ENCODE data around the gene GALR2.

DNA sequence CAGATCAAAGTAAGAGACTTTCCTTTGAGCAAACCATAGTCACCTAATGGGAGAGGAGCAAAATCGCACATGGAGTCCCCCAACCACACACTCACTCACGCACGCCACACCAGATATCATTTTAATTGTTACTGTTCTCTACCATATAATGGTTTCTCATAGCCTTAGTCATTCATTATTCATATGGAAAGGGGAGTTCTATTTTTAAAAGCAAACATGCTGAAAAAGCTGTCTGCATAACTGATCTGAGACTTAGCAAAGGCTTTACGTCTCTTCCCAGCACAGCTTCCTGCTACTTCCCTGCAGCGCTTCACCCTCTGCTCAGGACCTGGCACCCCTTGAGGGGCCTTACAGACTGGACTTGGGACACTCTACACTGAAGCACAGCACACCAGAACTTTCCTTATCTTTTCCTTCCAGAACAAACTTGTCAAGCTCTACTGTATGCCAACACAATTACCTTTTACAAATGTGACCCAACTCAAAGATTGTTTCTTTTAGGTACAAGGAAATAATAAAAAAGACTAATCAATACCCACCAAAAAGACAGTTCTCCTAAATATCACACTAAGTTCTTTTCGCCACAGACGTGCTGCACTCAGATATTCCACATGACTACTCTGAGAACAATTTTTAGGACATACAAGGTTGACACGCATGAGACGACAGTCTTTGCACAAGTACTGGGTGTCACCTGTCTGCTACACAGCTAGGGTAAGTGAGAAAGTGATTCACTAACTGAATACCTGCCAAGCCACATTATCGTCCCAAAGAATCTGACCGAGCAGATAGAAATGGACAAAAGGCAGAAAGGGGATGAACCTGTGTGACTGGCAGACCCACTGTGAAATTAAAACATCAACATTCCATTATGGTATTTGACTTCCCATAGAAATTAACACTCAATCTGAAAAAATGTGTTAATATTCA is 23.8 kb upstream of the GALR2 start:
- TF ChIP-seq, protein P1, sequence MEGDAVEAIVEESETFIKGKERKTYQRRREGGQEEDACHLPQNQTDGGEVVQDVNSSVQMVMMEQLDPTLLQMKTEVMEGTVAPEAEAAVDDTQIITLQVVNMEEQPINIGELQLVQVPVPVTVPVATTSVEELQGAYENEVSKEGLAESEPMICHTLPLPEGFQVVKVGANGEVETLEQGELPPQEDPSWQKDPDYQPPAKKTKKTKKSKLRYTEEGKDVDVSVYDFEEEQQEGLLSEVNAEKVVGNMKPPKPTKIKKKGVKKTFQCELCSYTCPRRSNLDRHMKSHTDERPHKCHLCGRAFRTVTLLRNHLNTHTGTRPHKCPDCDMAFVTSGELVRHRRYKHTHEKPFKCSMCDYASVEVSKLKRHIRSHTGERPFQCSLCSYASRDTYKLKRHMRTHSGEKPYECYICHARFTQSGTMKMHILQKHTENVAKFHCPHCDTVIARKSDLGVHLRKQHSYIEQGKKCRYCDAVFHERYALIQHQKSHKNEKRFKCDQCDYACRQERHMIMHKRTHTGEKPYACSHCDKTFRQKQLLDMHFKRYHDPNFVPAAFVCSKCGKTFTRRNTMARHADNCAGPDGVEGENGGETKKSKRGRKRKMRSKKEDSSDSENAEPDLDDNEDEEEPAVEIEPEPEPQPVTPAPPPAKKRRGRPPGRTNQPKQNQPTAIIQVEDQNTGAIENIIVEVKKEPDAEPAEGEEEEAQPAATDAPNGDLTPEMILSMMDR (IDR thresholded peaks at IDR 0.05): no peak
- TF ChIP-seq POLR2A (IDR thresholded peaks at IDR 0.05): no peak

Data from right lobe of liver (tissue), 4 donors.